ENCODE results near the gene KCNN2. TPM values are rescaled to one million over a fixed set of nuclear protein-coding genes. Genes with fewer than 3 reads are reported as not detected.

KCNN2 gene
- total and polyA plus RNA-seq, 7 donors = 0.20 to 2.9 (median 0.63) TPM

DNA sequence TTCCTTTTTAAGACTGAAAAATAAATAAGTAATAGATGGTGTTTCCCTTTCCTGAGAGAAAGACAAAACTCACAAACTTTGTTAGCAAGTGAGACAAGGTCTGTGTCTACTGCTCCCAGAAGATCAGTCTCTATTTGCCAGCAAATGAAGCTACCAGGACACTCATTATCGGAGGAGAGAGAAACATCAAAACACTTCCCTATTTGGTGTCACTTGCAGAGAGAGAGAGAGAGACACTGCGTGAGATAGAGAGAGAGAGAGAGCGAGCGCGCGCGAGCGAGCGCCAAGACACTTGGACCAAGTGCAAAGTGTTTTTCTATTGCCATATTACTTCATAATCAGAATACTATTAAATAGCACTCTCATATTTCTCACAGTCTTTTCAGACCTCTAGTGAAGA, 142.7 kb downstream of the KCNN2 start:
- no peak for ATAC-seq
- TF ChIP-seq, protein P1, sequence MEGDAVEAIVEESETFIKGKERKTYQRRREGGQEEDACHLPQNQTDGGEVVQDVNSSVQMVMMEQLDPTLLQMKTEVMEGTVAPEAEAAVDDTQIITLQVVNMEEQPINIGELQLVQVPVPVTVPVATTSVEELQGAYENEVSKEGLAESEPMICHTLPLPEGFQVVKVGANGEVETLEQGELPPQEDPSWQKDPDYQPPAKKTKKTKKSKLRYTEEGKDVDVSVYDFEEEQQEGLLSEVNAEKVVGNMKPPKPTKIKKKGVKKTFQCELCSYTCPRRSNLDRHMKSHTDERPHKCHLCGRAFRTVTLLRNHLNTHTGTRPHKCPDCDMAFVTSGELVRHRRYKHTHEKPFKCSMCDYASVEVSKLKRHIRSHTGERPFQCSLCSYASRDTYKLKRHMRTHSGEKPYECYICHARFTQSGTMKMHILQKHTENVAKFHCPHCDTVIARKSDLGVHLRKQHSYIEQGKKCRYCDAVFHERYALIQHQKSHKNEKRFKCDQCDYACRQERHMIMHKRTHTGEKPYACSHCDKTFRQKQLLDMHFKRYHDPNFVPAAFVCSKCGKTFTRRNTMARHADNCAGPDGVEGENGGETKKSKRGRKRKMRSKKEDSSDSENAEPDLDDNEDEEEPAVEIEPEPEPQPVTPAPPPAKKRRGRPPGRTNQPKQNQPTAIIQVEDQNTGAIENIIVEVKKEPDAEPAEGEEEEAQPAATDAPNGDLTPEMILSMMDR (IDR thresholded peaks at IDR 0.05) = no peak
- Histone ChIP-seq H3K27ac (no peak overlapping the region), H3K27me3 (ENCODE audit: insufficient read depth in 3 of 3, low read length in 2 of 3) (no peaks in the 10 kb centered on the region), H3K36me3 (ENCODE audit: insufficient read depth in 1 of 2, low read depth in 1 of 2) (no peaks in the 10 kb centered on the region), H3K4me3 (no peak overlapping the region), H3K9me3 (no peaks in the 10 kb centered on the region), H3K4me1 (no peaks in the 10 kb centered on the region)
- DNase-seq = no peak
- WGBS, 3 donors = 72 to 81% (median 80%) methylated on average over 9 of the region's 9 CpGs
- intact Hi-C loops (cut with DNase I) = no loop called here

DNA sequence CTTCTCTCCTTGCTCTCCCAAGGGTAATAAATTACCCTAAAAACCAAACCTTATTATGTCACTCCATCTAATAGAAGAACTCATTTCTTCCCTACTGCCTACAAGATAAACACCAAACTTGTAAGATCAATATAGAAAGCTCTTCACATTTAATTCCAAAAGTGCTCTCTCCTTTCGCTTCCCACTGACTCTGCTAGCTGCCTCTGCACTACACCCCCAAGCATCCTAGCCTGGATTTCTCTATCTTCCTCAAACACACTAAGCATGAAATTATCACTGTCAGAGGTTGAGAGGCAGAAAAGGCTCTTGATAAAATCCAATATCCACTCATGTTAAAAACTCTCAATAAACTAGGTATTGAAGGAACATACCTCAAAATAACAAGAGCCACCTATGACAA, 162.4 kb downstream of the KCNN2 start:
- Histone ChIP-seq H3K9me3 (peaks cover 7% of the 10 kb centered on the region), H3K4me1 (no peaks in the 10 kb centered on the region), H3K4me3 (no peak overlapping the region), H3K36me3 (ENCODE audit: insufficient read depth in 1 of 2, low read depth in 1 of 2) (no peaks in the 10 kb centered on the region), H3K27me3 (ENCODE audit: insufficient read depth in 3 of 3, low read length in 2 of 3) (no peaks in the 10 kb centered on the region), H3K27ac (no peak overlapping the region)
- TF ChIP-seq, protein P1 (IDR thresholded peaks at IDR 0.05) = no peak
- no peak for DNase-seq
- intact Hi-C loops (cut with DNase I) = no loop called here
- ATAC-seq = no peak
- WGBS, 3 donors = 91 to 100% (median 91%) methylated on average over 1 of the region's 1 CpG

DNA sequence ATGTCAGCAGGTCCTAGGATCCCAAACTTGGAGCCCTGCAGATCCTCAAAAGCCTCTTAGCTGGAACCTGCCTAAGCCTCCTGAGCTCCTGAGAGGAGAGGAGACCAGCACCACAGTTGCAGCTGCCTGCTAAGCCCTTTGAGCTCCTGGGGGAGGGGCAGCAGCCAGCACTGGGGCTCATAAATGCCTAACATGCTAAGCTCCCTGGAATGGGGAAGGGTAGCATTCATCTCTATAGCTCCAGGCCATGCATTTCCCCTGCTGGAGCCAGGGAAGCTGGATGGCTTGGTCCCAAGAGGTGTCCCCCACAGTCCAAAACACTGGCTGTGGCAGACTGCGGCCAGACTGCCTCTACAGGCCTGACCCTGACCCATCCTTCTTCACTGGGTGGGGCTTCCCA, 182.7 kb downstream of the KCNN2 start:
- H3K4me1 ChIP-seq = no peaks in the 10 kb centered on the region
- H3K36me3 ChIP-seq (ENCODE audit: insufficient read depth in 1 of 2, low read depth in 1 of 2) = no peaks in the 10 kb centered on the region
- no peak overlapping the region for H3K4me3 ChIP-seq
- no peak for ATAC-seq
- no peaks in the 10 kb centered on the region for H3K9me3 ChIP-seq
- H3K27ac ChIP-seq = no peak overlapping the region
- intact Hi-C loops (cut with DNase I) = no loop called here
- TF ChIP-seq, protein P1 (IDR thresholded peaks at IDR 0.05) = no peak
- WGBS, 3 donors = 78 to 88% (median 82%) methylated on average over 1 of the region's 1 CpG
- H3K27me3 ChIP-seq (ENCODE audit: insufficient read depth in 3 of 3, low read length in 2 of 3) = no peaks in the 10 kb centered on the region
- DNase-seq = no peak
